Central memory CD8-positive, alpha-beta T cell (primary cell): ENCODE results near the gene CALHM3.

Experiments used
- ATAC-seq: fragments of 150-1000 bp; cut with Tn5 transposase; replicated peaks from 2 replicates; pipeline ENCODE4 v1.10.0; 2022; ENCODE audit warnings: mild to moderate bottlenecking, moderate FRiP score, moderate number of reproducible peaks; ENCODE audit not compliant: poor library complexity, severe bottlenecking; ENCODE audit errors: extremely low read depth
- DNase-seq, 2 donors: peaks; one replicate each; pipeline ENCODE4 v3.0.0; 2021; ENCODE audit warnings: low spot score in 2 of 2
- H3K27ac Mint-ChIP-seq: one replicate; pipeline ENCODE4 v1.8.0; 2022; ENCODE audit warnings: low read depth, mild to moderate bottlenecking, moderate library complexity, mixed read lengths
- H3K27me3 Mint-ChIP-seq: one replicate; pipeline ENCODE4 v1.8.0; 2022; ENCODE audit warnings: mixed read lengths
- H3K36me3 Mint-ChIP-seq: one replicate; pipeline ENCODE4 v1.8.0; 2022; ENCODE audit warnings: mild to moderate bottlenecking, moderate library complexity, mixed read lengths; ENCODE audit not compliant: insufficient read depth
- H3K4me1 Mint-ChIP-seq: one replicate; pipeline ENCODE4 v1.8.0; 2022; ENCODE audit warnings: mixed read lengths
- H3K4me3 Mint-ChIP-seq: one replicate; pipeline ENCODE4 v1.8.0; 2022; ENCODE audit warnings: mild to moderate bottlenecking, moderate library complexity, mixed read lengths
- H3K9me3 Mint-ChIP-seq: one replicate; pipeline ENCODE4 v1.8.0; 2022; ENCODE audit warnings: mixed read lengths

Gene CALHM3

GRCh38 chr10:103478671-103479070, 369 bp downstream of the CALHM3 start:
- ATAC-seq: no peak
- Mint-ChIP-seq H3K27ac (no peak overlapping the region), H3K4me3 (no peak overlapping the region), H3K9me3 (no peaks in the 10 kb centered on the region), H3K27me3 (no peaks in the 10 kb centered on the region), H3K36me3 (no peaks in the 10 kb centered on the region), H3K4me1 (peaks cover 7% of the 10 kb centered on the region)
- no peak for DNase-seq

GRCh38 chr10:103476046-103476768, 2.8 kb downstream of the CALHM3 start:
- Mint-ChIP-seq H3K4me3 (no peak overlapping the region), H3K27ac (no peak overlapping the region), H3K4me1 (peaks cover 10% of the 10 kb centered on the region), H3K9me3 (no peaks in the 10 kb centered on the region), H3K27me3 (no peaks in the 10 kb centered on the region), H3K36me3 (no peaks in the 10 kb centered on the region)
- ATAC-seq (no peak), DNase-seq (no peak)

GRCh38 chr10:103475437-103475836, 3.6 kb downstream of the CALHM3 start:
- Mint-ChIP-seq H3K36me3 (peaks cover 2% of the 10 kb centered on the region), H3K27ac (no peak overlapping the region), H3K4me1 (peaks cover 17% of the 10 kb centered on the region), H3K4me3 (no peak overlapping the region), H3K9me3 (no peaks in the 10 kb centered on the region), H3K27me3 (no peaks in the 10 kb centered on the region)
- ATAC-seq (no peak), DNase-seq (no peak)

- ATAC-seq: no peak
- Mint-ChIP-seq H3K9me3 (no peaks in the 10 kb centered on the region), H3K27me3 (no peaks in the 10 kb centered on the region), H3K27ac (no peak overlapping the region), H3K4me1 (peaks cover 31% of the 10 kb centered on the region), H3K36me3 (peaks cover 2% of the 10 kb centered on the region), H3K4me3 (no peak overlapping the region)
- no peak for DNase-seq
Measured at GRCh38 chr10:103474077-103474476, 5.0 kb downstream of the CALHM3 start.

- ATAC-seq (no peak), DNase-seq (no peak)
- no peaks in the 10 kb centered on the region for H3K27me3 Mint-ChIP-seq
- peaks cover 2% of the 10 kb centered on the region for H3K36me3 Mint-ChIP-seq
- no peak overlapping the region for H3K27ac Mint-ChIP-seq
- H3K9me3 Mint-ChIP-seq: no peaks in the 10 kb centered on the region
- H3K4me3 Mint-ChIP-seq: no peak overlapping the region
- H3K4me1 Mint-ChIP-seq: peaks cover 31% of the 10 kb centered on the region
Measured at GRCh38 chr10:103473261-103473671, 5.8 kb downstream of the CALHM3 start.

- Mint-ChIP-seq H3K27me3 (no peaks in the 10 kb centered on the region), H3K4me1 (peaks cover 37% of the 10 kb centered on the region), H3K27ac (peak overlapping the region; percentile 79), H3K4me3 (peak overlapping the region; percentile 62), H3K9me3 (no peaks in the 10 kb centered on the region), H3K36me3 (peaks cover 3% of the 10 kb centered on the region)
- ATAC-seq (no peak), DNase-seq (no peak)
Measured at GRCh38 chr10:103472005-103472404, 7.0 kb downstream of the CALHM3 start.

GRCh38 chr10:103470761-103471653, 8.0 kb downstream of the CALHM3 start:
- H3K27me3 Mint-ChIP-seq: no peaks in the 10 kb centered on the region
- no peaks in the 10 kb centered on the region for H3K9me3 Mint-ChIP-seq
- peaks cover 3% of the 10 kb centered on the region for H3K36me3 Mint-ChIP-seq
- peak overlapping the region; percentile 79 for H3K27ac Mint-ChIP-seq
- H3K4me3 Mint-ChIP-seq: peak overlapping the region; percentile 62
- peak; percentile 93 for ATAC-seq
- DNase-seq: peak; percentile 37 to 63
- H3K4me1 Mint-ChIP-seq: peaks cover 42% of the 10 kb centered on the region

GRCh38 chr10:103469201-103469600, 9.8 kb downstream of the CALHM3 start:
- no peaks in the 10 kb centered on the region for H3K9me3 Mint-ChIP-seq
- H3K27me3 Mint-ChIP-seq: no peaks in the 10 kb centered on the region
- H3K36me3 Mint-ChIP-seq: peaks cover 3% of the 10 kb centered on the region
- H3K4me1 Mint-ChIP-seq: peaks cover 42% of the 10 kb centered on the region
- DNase-seq: no peak
- no peak overlapping the region for H3K4me3 Mint-ChIP-seq
- H3K27ac Mint-ChIP-seq: peak overlapping the region; percentile 3
- no peak for ATAC-seq

GRCh38 chr10:103467406-103467805, 11.6 kb downstream of the CALHM3 start:
- H3K9me3 Mint-ChIP-seq: no peaks in the 10 kb centered on the region
- no peak overlapping the region for H3K4me3 Mint-ChIP-seq
- no peak for DNase-seq
- no peak for ATAC-seq
- peaks cover 42% of the 10 kb centered on the region for H3K4me1 Mint-ChIP-seq
- no peaks in the 10 kb centered on the region for H3K27me3 Mint-ChIP-seq
- peak overlapping the region; percentile 63 for H3K27ac Mint-ChIP-seq
- peaks cover 3% of the 10 kb centered on the region for H3K36me3 Mint-ChIP-seq

- Mint-ChIP-seq H3K9me3 (no peaks in the 10 kb centered on the region), H3K4me1 (peaks cover 35% of the 10 kb centered on the region), H3K4me3 (no peak overlapping the region), H3K27ac (peak overlapping the region; percentile 63), H3K27me3 (no peaks in the 10 kb centered on the region), H3K36me3 (peaks cover 5% of the 10 kb centered on the region)
- ATAC-seq: no peak
- no peak for DNase-seq
Measured at GRCh38 chr10:103466734-103467133, 12.3 kb downstream of the CALHM3 start.

GRCh38 chr10:103465411-103466179, 13.4 kb downstream of the CALHM3 start:
- Mint-ChIP-seq H3K4me3 (no peak overlapping the region), H3K9me3 (no peaks in the 10 kb centered on the region), H3K36me3 (peaks cover 4% of the 10 kb centered on the region), H3K4me1 (peaks cover 27% of the 10 kb centered on the region), H3K27ac (no peak overlapping the region), H3K27me3 (no peaks in the 10 kb centered on the region)
- ATAC-seq: no peak
- no peak for DNase-seq

GRCh38 chr10:103463499-103463898, 15.5 kb downstream of the CALHM3 start:
- H3K27ac Mint-ChIP-seq: no peak overlapping the region
- H3K36me3 Mint-ChIP-seq: peaks cover 5% of the 10 kb centered on the region
- DNase-seq: no peak
- H3K27me3 Mint-ChIP-seq: no peaks in the 10 kb centered on the region
- H3K4me3 Mint-ChIP-seq: no peak overlapping the region
- no peaks in the 10 kb centered on the region for H3K9me3 Mint-ChIP-seq
- H3K4me1 Mint-ChIP-seq: peaks cover 24% of the 10 kb centered on the region
- no peak for ATAC-seq
